DOHH2 (cell line): ENCODE data around the gene KCNJ14.

Experiments
- CTCF ChIP-seq: fragments of 200-600 bp; sonication (generic); IDR thresholded peaks from one replicate; pipeline ENCODE4 v1.5.1; 2014; ENCODE audit warnings: antibody characterized with exemption, mild to moderate bottlenecking, low read depth, low read length; ENCODE audit not compliant: poor library complexity, severe bottlenecking
- EZH2phosphoT487 ChIP-seq: fragments of 200-600 bp; sonication (generic); IDR thresholded peaks from 2 replicates; pipeline ENCODE4 v1.6.1; 2017; ENCODE audit warnings: borderline replicate concordance, mild to moderate bottlenecking, antibody characterized with exemption, low read length, moderate library complexity, mixed read lengths

GRCh38 chr19:48496959-48497727 is 41.8 kb downstream of the KCNJ14 start:
- TF ChIP-seq CTCF (no peak), EZH2phosphoT487 (no peak)
